Calu3 (cell line): Measurements from ENCODE around the gene PTPN11. TPM values are rescaled to one million over a fixed set of nuclear protein-coding genes. Genes with fewer than 3 reads are reported as not detected.

Source experiments
- BruUV-seq: library from RNA; stranded (reverse); fragments of 400-500 nt; replicated peaks from 2 replicates; lab custom pipeline; 2021; lab: Mats Ljungman, UMichigan
- CTCF ChIA-PET: fragments of 300-600 bp; sonication (Branson Sonifier 250); formaldehyde crosslinking; loops from one replicate; lab custom pipeline; 2022; ENCODE audit warnings: antibody characterized with exemption; lab: Charles Lee
- DNase-seq: peaks from one replicate; pipeline ENCODE4 v3.0.0; 2022
- H3K27ac Mint-ChIP-seq: one replicate; pipeline ENCODE4 v1.8.0; 2022; ENCODE audit warnings: mixed read lengths; ENCODE audit not compliant: unreplicated experiment
- H3K27me3 Mint-ChIP-seq: one replicate; pipeline ENCODE4 v1.8.0; 2022; ENCODE audit warnings: mixed read lengths; ENCODE audit not compliant: unreplicated experiment
- H3K36me3 Mint-ChIP-seq: one replicate; pipeline ENCODE4 v1.8.0; 2022; ENCODE audit warnings: mild to moderate bottlenecking, moderate library complexity, mixed read lengths; ENCODE audit not compliant: insufficient read depth, unreplicated experiment
- H3K4me1 Mint-ChIP-seq: one replicate; pipeline ENCODE4 v1.8.0; 2022; ENCODE audit warnings: mild to moderate bottlenecking, low read depth, mixed read lengths; ENCODE audit not compliant: unreplicated experiment
- H3K4me3 Mint-ChIP-seq: one replicate; pipeline ENCODE4 v1.8.0; 2022; ENCODE audit warnings: mild to moderate bottlenecking, low read depth, moderate library complexity, mixed read lengths; ENCODE audit not compliant: unreplicated experiment
- H3K9me3 Mint-ChIP-seq: one replicate; pipeline ENCODE4 v1.8.0; 2022; ENCODE audit warnings: low read depth, mixed read lengths; ENCODE audit not compliant: unreplicated experiment
- CTCF ChIP-seq: fragments of 200-600 bp; IDR thresholded peaks from one replicate; pipeline ENCODE4 v1.8.0; 2022; ENCODE audit warnings: antibody characterized with exemption; ENCODE audit not compliant: unreplicated experiment
- intact Hi-C: fragments of 100-400 bp; cut with micrococcal nuclease; formaldehyde crosslinking; loops from one replicate; pipeline ENCODE4 v1.10.0; 2022; ENCODE audit not compliant: unreplicated experiment
- total RNA-seq: library from RNA; stranded (reverse); gene quantifications from 2 replicates; pipeline ENCODE4 v1.2.3, GENCODE V29; 2022

PTPN11 gene
- total RNA-seq, 1 experiment from 2014 or later = 174 TPM

- Mint-ChIP-seq H3K9me3 (no peaks in the 10 kb centered on the region), H3K27me3 (peaks cover 89% of the 10 kb centered on the region), H3K4me3 (no peak overlapping the region), H3K4me1 (peaks cover 3% of the 10 kb centered on the region), H3K27ac (no peak overlapping the region), H3K36me3 (no peaks in the 10 kb centered on the region)
- no peak for TF ChIP-seq CTCF
- intact Hi-C loops = no loop called here
- BruUV-seq = no TSS peak
- CTCF ChIA-PET = interaction anchor here (0.6 to 0.9 kb wide), 2 partner anchors 17 to 26 kb away, joined by 3 to 7 read pairs; no protein-coding TSS in a partner anchor
- DNase-seq = no peak
These were observed 128.2 kb downstream of the PTPN11 start for GRCh38 chr12:112546996-112547395.

- Mint-ChIP-seq H3K9me3 (no peaks in the 10 kb centered on the region), H3K36me3 (no peaks in the 10 kb centered on the region), H3K4me3 (no peak overlapping the region), H3K27me3 (peaks cover 90% of the 10 kb centered on the region), H3K4me1 (no peaks in the 10 kb centered on the region), H3K27ac (no peak overlapping the region)
- intact Hi-C loops = no loop called here
- CTCF ChIA-PET = interaction anchor here (0.7 to 0.9 kb wide), 3 partner anchors 12 to 211 kb away, joined by 4 to 8 read pairs (median 4); no protein-coding TSS in a partner anchor
- TF ChIP-seq CTCF = no peak
- no TSS peak for BruUV-seq
- no peak for DNase-seq
These were observed 130.3 kb downstream of the PTPN11 start for GRCh38 chr12:112549031-112549430.

- no peak for TF ChIP-seq CTCF
- intact Hi-C loops = no loop called here
- H3K4me3 Mint-ChIP-seq = no peak overlapping the region
- no peaks in the 10 kb centered on the region for H3K4me1 Mint-ChIP-seq
- no peak overlapping the region for H3K27ac Mint-ChIP-seq
- BruUV-seq = no TSS peak
- H3K36me3 Mint-ChIP-seq = no peaks in the 10 kb centered on the region
- no peak for DNase-seq
- no peaks in the 10 kb centered on the region for H3K9me3 Mint-ChIP-seq
- CTCF ChIA-PET = interaction anchor here (0.7 kb wide), 1 partner anchor 1070 kb away, joined by 3 read pairs; no protein-coding TSS in a partner anchor
- H3K27me3 Mint-ChIP-seq = peaks cover 85% of the 10 kb centered on the region
These were observed 132.9 kb downstream of the PTPN11 start for GRCh38 chr12:112551681-112552080.

GRCh38 chr12:112555621-112556233 is 137.0 kb downstream of the PTPN11 start:
- intact Hi-C loops = no loop called here
- CTCF ChIA-PET = no interaction called here
- no peak for TF ChIP-seq CTCF
- no peak for DNase-seq
- Mint-ChIP-seq H3K4me3 (no peak overlapping the region), H3K36me3 (no peaks in the 10 kb centered on the region), H3K9me3 (no peaks in the 10 kb centered on the region), H3K27me3 (peaks cover 72% of the 10 kb centered on the region), H3K27ac (no peak overlapping the region), H3K4me1 (no peaks in the 10 kb centered on the region)
- no TSS peak for BruUV-seq
